OCI-LY3 (cell line): ENCODE measurements around the gene MRPL20.

ENCODE experiments used
- H2AFZ ChIP-seq: fragments of 200-600, 300-600 bp; shearing (Covaris generic); 2 replicates; pipeline ENCODE4 v1.6.0; 2014; ENCODE audit warnings: antibody characterized with exemption, low read depth, low read length
- H3K27ac ChIP-seq: fragments of 200-600, 300-600 bp; sonication (generic); 2 replicates; pipeline ENCODE4 v1.5.1; 2014; ENCODE audit warnings: mild to moderate bottlenecking, low read length, moderate library complexity, mixed read lengths
- H3K27me3 ChIP-seq: fragments of 200-600, 300-600 bp; sonication (generic); 2 replicates; pipeline ENCODE4 v1.6.1; 2014; ENCODE audit warnings: low read depth, low read length, mixed read lengths
- H3K36me3 ChIP-seq: fragments of 200-600, 300-600 bp; sonication (generic); replicated peaks from 2 replicates; pipeline ENCODE3; 2014; ENCODE audit warnings: low read depth, low read length, mixed read lengths
- H3K4me1 ChIP-seq: fragments of 300-600, 200-600 bp; sonication (generic); 2 replicates; pipeline ENCODE4 v1.6.1; 2014; ENCODE audit warnings: low read length, mixed read lengths
- H3K4me2 ChIP-seq: fragments of 200-600, 300-600 bp; sonication (generic); 2 replicates; pipeline ENCODE4 v1.6.1; 2014; ENCODE audit warnings: low read length, mixed read lengths
- H3K4me3 ChIP-seq: fragments of 300-600, 200-600 bp; sonication (generic); 2 replicates; pipeline ENCODE4 v1.5.1; 2014; ENCODE audit warnings: antibody characterized with exemption, mild to moderate bottlenecking, low read length, moderate library complexity
- H3K79me2 ChIP-seq: fragments of 300-600, 200-600 bp; shearing (Covaris generic); 2 replicates; pipeline ENCODE4 v1.6.1; 2014; ENCODE audit warnings: mild to moderate bottlenecking, low read length, mixed read lengths
- H3K9ac ChIP-seq: fragments of 300-600, 200-600 bp; shearing (Covaris generic); 2 replicates; pipeline ENCODE4 v1.6.0; 2014; ENCODE audit warnings: mild to moderate bottlenecking, low read length, moderate library complexity
- H3K9me3 ChIP-seq: fragments of 200-600, 300-600 bp; shearing (Covaris generic); 2 replicates; pipeline ENCODE4 v1.6.1; 2014; ENCODE audit warnings: low read length, mixed read lengths; ENCODE audit not compliant: insufficient read depth
- H4K20me1 ChIP-seq: fragments of 200-600, 300-600 bp; sonication (generic); 2 replicates; pipeline ENCODE4 v1.6.1; 2016; ENCODE audit warnings: low read length, mixed read lengths; ENCODE audit not compliant: insufficient read depth
- CTCF ChIP-seq: fragments of 200-600, 300-600 bp; sonication (generic); IDR thresholded peaks from 2 replicates; pipeline ENCODE4 v1.5.1; 2014; ENCODE audit warnings: antibody characterized with exemption, low read length, low read depth
- EZH2phosphoT487 ChIP-seq: fragments of 200-600 bp; shearing (Covaris generic); IDR thresholded peaks from 2 replicates; pipeline ENCODE4 v1.6.1; 2018; ENCODE audit warnings: antibody characterized with exemption, mixed run types, low read depth

MRPL20 gene

DNA sequence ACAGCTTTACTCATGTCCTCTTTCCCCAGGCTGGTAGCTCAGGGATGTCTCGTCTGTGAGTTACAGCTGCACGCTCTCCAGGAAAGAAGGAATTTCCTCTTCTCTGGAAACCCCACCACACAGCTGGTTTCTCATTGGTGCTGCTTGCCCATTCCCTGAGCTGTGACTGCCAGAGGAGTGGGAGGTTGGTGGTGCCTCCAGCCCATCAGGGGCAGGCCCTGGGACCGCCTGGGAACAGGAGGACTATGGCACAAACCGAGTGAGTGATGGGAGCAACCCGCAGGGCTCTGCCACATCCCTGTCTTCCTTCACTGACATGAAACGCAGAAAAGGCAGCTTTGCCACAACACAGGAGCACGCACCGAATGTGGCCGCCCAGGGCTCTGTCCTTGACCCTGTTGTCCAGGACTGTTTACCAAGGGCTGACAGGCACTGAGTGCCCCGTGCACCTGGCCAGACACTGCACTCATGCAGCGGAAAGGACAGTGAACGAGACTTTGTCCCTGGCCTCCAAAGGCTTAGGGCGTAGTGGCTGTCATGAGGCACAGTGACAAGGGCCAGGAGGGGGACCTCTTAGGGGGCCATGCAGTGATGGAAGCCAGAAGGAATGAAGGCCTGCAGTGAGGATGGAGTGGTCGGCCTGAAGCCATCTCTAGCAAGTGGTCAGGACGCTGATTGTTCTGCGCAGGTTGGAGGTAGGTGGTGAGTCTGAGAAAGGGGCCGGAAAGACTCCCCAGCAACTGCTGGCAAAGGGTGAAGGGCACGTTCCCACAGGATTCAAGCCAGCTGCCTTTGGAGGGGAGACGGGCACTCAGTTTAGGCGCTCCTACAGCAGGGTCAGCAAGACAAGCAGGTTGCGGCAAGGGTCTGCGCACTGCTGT is 6.3 kb downstream of the MRPL20 start:
- no peak overlapping the region for H2AFZ ChIP-seq
- H3K9me3 ChIP-seq: no peaks in the 10 kb centered on the region
- H3K36me3 ChIP-seq: peaks cover 52% of the 10 kb centered on the region
- H3K9ac ChIP-seq: peak overlapping the region; percentile 89
- H3K4me1 ChIP-seq: peaks cover 24% of the 10 kb centered on the region
- no peaks in the 10 kb centered on the region for H4K20me1 ChIP-seq
- peak overlapping the region; percentile 96 for H3K4me3 ChIP-seq
- peak overlapping the region; percentile 90 for H3K4me2 ChIP-seq
- TF ChIP-seq CTCF (no peak), EZH2phosphoT487 (no peak)
- 0 out of 2 replicates have a peak overlapping the region, but pooled peaks have one; percentile 65 for H3K27ac ChIP-seq
- no peaks in the 10 kb centered on the region for H3K27me3 ChIP-seq
- H3K79me2 ChIP-seq: peaks cover 78% of the 10 kb centered on the region

DNA sequence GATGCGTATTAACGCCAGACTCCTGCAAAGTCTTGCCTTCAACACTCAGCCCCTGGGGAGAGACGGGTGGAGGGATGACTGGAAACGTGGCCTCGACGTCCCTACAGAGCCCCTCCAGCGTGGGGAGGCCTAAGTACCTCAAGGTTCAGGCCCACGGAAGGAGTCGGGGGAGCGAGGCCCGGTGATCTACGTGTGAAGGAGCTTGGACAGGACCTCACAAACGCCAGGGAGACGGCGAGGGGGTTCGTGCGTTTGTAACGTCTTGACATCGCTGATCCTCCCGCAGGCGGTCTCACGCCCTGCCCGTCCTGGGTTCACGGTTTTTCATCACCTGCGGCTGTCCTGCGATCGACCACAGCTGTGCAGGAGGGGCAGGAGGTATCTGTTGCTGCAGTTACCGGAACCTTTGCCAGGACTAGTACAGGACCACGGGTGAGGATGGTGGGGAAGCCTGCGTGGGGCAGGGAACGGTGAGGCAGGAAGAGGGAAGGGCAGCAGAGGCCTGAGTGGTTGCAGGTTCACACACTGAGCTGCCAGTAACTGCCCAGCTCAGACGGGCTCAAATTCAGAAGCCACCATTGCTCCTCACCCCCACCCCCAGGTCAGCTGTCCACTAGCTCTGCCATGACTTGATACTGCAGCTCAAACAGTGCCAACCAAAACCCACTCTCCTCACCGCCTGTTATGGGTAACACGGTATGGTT is 7.1 kb downstream of the MRPL20 start:
- no peaks in the 10 kb centered on the region for H3K27me3 ChIP-seq
- H4K20me1 ChIP-seq: no peaks in the 10 kb centered on the region
- H3K4me3 ChIP-seq: peak overlapping the region; percentile 96
- no peak for TF ChIP-seq CTCF
- TF ChIP-seq EZH2phosphoT487: no peak
- no peak overlapping the region for H2AFZ ChIP-seq
- H3K9ac ChIP-seq: peak overlapping the region; percentile 89
- H3K79me2 ChIP-seq: peaks cover 78% of the 10 kb centered on the region
- peak overlapping the region; percentile 65 for H3K27ac ChIP-seq
- no peaks in the 10 kb centered on the region for H3K9me3 ChIP-seq
- peaks cover 52% of the 10 kb centered on the region for H3K36me3 ChIP-seq
- peak overlapping the region; percentile 90 for H3K4me2 ChIP-seq
- peaks cover 20% of the 10 kb centered on the region for H3K4me1 ChIP-seq

- H3K9ac ChIP-seq: peak within 1 kb of the TSS; percentile 94
- H3K4me1 ChIP-seq: peaks cover 20% of the 10 kb centered on the region
- H2AFZ ChIP-seq: no peak within 1 kb of the TSS
- no peaks in the 10 kb centered on the region for H3K27me3 ChIP-seq
- H4K20me1 ChIP-seq: no peaks in the 10 kb centered on the region
- peak within 1 kb of the TSS; percentile 96 for H3K4me3 ChIP-seq
- peak within 1 kb of the TSS; percentile 95 for H3K4me2 ChIP-seq
- peak within 1 kb of the TSS; percentile 65 for H3K27ac ChIP-seq
- H3K9me3 ChIP-seq: no peaks in the 10 kb centered on the region
- TF ChIP-seq CTCF: peak; percentile 21; the same call in 1 of the 2 replicates
- TF ChIP-seq EZH2phosphoT487: no peak
- H3K36me3 ChIP-seq: peaks cover 52% of the 10 kb centered on the region
- peaks cover 73% of the 10 kb centered on the region for H3K79me2 ChIP-seq
These were observed 7.8 kb downstream of the MRPL20 start, which contains the start of gene CCNL2 for GRCh38 chr1:1399187-1399871. CCNL2 (minus strand) TSS chr1:1399335; CDS start chr1:1399306, 29 bp downstream.
